Measurements from ENCODE around the gene SH3GL2. TPM values are rescaled to one million over a fixed set of nuclear protein-coding genes. Genes with fewer than 3 reads are reported as not detected.

Gene SH3GL2
- polyA plus RNA-seq = not detected

DNA sequence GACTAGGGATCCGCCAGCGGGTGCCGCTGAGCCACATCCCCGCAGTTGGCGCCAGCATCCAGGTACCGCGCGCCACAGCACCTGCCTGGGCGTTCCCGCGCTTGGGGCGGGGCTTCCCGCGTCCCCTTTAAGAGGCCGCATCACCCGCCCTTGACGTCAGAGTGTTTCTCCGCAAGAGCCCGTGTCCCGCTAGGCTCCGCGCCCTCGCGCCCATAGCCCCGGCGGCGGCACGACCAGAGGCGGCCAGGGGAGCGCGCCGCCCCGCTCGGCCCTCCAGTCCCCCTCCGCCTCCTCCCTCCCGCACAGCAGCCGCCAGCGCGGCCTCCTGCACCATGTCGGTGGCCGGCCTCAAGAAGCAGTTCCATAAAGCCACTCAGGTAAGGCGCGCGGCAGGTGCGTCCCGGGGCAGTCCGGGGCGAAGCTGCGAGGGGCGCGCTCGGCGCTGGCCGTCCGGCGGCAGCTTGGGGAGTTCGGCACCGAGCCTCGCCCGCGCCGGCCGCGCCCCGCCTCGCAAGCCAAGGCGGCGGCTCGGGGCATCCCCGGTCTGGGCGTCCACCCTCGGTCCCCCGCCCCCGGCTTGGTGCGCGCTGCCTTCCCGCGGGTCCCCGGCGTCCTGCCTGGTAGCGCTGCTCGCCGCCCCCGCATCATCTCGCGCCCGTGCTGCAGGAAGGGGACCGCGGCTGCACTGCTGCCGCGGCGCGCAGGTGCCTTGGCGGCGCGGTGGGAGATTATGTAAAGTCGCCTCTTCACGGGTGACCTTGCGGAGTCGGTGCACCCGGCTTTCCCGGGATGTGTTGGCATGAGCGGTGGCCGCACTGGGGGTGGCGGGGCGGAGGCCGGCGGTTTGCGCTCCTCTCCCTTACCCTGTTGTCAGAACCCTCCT lies at the start of gene SH3GL2:
Gene SH3GL2 (plus strand): TSS at position 156 of the 883 bp plus-strand sequence.
- peaks cover 29% of the 10 kb centered on the region for H3K27me3 Mint-ChIP-seq
- no peak within 1 kb of the TSS for H3K27ac Mint-ChIP-seq
- peak within 1 kb of the TSS in 3 of 4 donors; percentile 65 to 88 (median 80) for H3K4me3 Mint-ChIP-seq
- H3K4me1 Mint-ChIP-seq = peaks cover 3 to 4% (median 4%) of the 10 kb centered on the region in 3 donors
- H3K36me3 Mint-ChIP-seq = peaks cover 3% of the 10 kb centered on the region
- H3K9me3 Mint-ChIP-seq = peaks cover 0 to 3% (median 0%) of the 10 kb centered on the region in 3 donors

DNA sequence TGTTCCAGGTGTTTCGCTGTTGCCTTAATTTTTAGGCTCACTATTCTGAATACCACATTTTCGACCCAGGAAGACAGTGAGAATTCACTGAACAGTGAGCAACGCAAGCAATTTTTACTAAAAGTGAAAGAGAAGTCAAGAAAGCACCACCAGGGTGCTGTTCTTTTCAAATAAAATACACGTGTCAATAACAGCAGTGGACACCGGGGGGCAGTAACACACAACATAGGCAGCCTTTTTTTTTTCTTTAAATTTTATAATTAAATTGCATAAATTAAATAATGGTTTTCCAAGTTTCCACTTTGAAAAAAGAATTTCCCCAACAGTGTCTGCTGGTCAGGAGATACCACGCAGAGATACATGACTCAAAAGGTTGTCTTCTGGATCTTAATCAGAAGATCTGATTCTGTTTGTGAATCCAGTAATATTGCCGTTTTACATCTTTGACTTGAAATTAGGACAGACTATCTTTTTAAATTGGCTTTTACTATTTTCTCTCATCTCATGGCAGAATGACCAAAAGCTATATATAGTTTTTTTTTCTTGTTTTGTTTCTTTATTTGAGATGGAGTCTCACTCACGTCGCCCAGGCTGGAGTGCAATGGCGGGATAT lies 47.1 kb upstream of the SH3GL2 start:
- Mint-ChIP-seq H3K9me3 (no peaks in the 10 kb centered on the region), H3K27ac (no peak overlapping the region), H3K36me3 (no peaks in the 10 kb centered on the region), H3K4me3 (no peak overlapping the region), H3K4me1 (no peaks in the 10 kb centered on the region), H3K27me3 (no peaks in the 10 kb centered on the region)

DNA sequence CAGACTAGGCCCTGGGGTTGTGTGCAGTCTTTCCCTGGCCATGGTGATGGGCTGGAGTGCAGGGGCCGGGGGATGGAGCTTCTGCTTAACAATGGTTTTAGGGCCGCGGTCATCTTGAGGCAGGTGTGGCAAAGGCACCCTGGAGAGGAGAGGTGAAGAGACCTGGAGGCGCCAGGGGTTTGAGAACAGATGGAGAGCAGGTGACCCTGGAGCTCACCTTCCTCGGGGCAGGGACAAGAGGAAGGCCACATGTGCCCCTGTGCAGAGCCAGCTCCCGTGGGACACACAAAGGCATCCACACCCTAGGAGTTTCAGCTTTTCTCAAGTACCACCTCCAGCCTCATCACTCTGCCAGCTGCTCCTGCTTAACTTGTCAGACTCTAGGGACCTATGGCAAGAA lies 46.4 kb upstream of the SH3GL2 start:
- H3K36me3 Mint-ChIP-seq = no peaks in the 10 kb centered on the region
- no peaks in the 10 kb centered on the region for H3K9me3 Mint-ChIP-seq
- peak overlapping the region in 1 of 3 donors; percentile 3 for H3K27ac Mint-ChIP-seq
- H3K27me3 Mint-ChIP-seq = no peaks in the 10 kb centered on the region
- no peaks in the 10 kb centered on the region for H3K4me1 Mint-ChIP-seq
- no peak overlapping the region for H3K4me3 Mint-ChIP-seq

DNA sequence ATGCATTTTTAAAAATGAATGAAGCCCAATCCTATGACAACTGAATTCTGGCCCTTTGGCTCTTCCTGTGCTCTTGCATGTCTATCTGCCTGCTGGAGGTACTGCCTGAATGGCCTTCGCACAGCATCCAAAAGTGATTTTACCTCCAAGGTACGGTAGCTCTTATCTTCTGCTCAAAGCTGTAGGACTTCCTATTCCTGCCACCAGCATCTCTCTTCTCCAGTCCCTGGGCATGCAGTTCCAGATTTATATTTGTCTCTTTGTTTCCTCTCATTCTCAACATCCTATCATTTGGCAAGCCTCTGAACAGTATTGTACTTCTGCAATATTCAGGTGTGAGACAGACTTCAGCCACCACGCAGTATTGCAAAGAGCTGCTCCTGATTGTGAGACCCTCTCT lies 43.7 kb upstream of the SH3GL2 start:
- H3K27ac Mint-ChIP-seq = no peak overlapping the region
- no peaks in the 10 kb centered on the region for H3K4me1 Mint-ChIP-seq
- H3K4me3 Mint-ChIP-seq = no peak overlapping the region
- no peaks in the 10 kb centered on the region for H3K27me3 Mint-ChIP-seq
- H3K9me3 Mint-ChIP-seq = no peaks in the 10 kb centered on the region
- no peaks in the 10 kb centered on the region for H3K36me3 Mint-ChIP-seq

DNA sequence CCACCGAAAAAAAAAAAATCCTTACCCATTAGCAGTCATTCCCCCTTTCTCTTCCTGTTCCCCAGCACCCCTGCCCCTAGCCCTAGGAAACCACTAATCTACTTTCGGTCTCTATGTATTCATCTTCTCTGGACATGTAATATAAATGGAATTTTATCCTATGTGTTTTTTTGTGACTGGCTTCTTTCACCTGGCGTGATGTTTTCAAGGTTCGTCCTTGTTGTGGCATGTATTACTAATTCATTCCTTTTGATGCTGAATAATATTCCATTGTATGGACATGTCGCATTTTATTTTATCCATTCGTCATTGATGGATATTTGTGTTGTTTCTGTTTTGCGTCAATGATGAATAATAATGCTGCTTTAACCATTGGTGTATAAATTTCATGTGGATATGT lies 42.8 kb upstream of the SH3GL2 start:
- Mint-ChIP-seq H3K36me3 (no peaks in the 10 kb centered on the region), H3K4me3 (no peak overlapping the region), H3K9me3 (peaks cover 0 to 4% (median 0%) of the 10 kb centered on the region in 3 donors), H3K4me1 (no peaks in the 10 kb centered on the region), H3K27me3 (no peaks in the 10 kb centered on the region), H3K27ac (no peak overlapping the region)

DNA sequence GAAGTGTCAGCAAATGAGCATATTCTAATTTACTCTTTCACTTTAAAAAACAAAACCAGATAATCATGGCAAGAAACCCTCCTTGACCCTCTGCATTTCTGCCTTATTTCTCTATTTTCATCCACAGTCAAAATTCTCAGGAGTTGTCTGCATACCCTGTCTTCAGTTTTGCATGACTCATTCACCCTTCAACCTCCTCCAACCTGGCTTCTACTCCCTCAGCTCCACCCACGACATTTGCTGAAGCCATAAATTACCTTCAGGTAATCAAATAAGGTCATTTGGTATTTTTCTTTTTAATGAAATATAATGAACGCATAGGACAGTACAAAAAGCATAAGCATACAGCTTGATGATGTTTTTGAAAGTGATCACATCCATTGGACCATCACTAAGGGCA lies 27.8 kb upstream of the SH3GL2 start:
- Mint-ChIP-seq H3K27me3 (no peaks in the 10 kb centered on the region), H3K4me3 (no peak overlapping the region), H3K4me1 (no peaks in the 10 kb centered on the region), H3K27ac (no peak overlapping the region), H3K9me3 (peaks cover 2 to 11% (median 9%) of the 10 kb centered on the region in 3 donors), H3K36me3 (no peaks in the 10 kb centered on the region)

DNA sequence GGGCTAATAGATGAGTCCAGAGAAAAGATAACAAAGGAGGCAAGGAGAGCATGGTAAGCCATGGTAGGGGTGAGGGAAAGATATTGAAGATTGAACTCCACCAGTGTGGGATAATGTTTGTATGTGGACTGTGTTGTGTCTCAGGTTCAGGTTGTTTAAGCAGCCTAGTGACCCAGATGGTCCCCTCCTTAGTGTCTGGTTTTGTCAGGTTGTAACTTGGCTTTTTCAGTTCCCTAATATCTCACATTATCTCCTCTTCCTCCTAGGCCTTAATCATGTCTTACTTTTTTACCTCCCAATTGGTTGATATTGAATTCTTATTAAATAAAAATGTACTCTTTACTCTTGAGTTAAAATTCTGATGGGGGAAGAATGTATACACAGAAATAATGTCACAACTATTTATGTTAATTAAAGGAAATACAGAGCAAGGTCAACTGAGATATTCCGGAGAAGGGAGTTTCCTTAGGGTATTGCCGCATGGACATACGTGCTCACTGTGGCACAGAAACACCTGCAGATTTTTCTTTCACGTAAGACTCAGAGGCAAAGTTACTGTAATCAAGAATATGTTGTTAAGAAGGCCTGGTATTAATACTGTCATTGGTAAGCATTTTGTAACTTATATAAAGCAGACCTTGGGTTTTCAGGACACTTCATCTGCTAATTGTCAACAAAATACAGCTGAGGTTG lies 23.4 kb upstream of the SH3GL2 start:
- H3K4me3 Mint-ChIP-seq = no peak overlapping the region
- no peaks in the 10 kb centered on the region for H3K36me3 Mint-ChIP-seq
- no peaks in the 10 kb centered on the region for H3K27me3 Mint-ChIP-seq
- H3K27ac Mint-ChIP-seq = no peak overlapping the region
- H3K4me1 Mint-ChIP-seq = no peaks in the 10 kb centered on the region
- peaks cover 2 to 4% (median 3%) of the 10 kb centered on the region in 3 donors for H3K9me3 Mint-ChIP-seq

DNA sequence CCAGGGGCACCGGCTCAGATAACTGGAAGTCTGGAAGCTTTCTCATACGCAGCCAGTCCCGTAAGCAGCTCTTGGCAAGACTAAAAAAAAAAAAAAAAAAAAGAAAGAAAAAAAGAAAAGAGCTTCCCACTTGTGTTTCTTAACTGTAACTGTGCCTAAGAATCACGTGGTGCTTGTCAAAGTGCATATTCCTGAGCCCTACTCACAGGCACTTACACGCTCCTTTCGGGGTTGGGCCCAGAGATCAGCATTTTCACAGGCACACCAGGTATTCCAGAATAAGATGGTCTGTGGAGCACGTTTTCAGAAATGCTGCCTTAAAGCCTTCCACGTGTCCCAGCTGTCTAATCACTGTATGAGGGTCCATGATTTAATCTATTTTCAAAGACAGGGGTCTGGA lies 22.6 kb upstream of the SH3GL2 start:
- H3K9me3 Mint-ChIP-seq = peaks cover under 1 to 4% (median 2%) of the 10 kb centered on the region in 3 donors
- no peak overlapping the region for H3K4me3 Mint-ChIP-seq
- H3K27me3 Mint-ChIP-seq = no peaks in the 10 kb centered on the region
- H3K27ac Mint-ChIP-seq = peak overlapping the region in 2 of 3 donors; percentile 50 to 64
- no peaks in the 10 kb centered on the region for H3K4me1 Mint-ChIP-seq
- H3K36me3 Mint-ChIP-seq = no peaks in the 10 kb centered on the region

DNA sequence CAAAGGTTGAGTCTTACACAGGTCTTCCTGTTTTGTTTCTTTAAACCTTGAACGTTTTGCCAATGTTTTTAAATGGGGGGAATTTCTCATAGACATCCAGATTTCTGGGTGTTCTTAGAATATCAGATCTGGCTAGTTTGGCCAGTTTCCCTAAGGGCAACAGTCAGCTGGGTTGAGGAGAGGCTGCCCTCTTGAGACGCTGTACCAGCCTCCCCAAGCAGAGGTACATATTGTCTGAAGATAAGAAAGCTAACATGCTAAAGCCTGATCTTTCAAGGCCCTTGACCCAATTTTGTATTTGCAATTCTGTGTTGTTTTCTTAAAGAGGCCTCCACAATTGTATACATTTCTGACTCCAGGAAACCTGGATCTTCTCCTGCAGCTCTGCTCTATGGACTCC lies 21.9 kb upstream of the SH3GL2 start:
- H3K36me3 Mint-ChIP-seq = no peaks in the 10 kb centered on the region

DNA sequence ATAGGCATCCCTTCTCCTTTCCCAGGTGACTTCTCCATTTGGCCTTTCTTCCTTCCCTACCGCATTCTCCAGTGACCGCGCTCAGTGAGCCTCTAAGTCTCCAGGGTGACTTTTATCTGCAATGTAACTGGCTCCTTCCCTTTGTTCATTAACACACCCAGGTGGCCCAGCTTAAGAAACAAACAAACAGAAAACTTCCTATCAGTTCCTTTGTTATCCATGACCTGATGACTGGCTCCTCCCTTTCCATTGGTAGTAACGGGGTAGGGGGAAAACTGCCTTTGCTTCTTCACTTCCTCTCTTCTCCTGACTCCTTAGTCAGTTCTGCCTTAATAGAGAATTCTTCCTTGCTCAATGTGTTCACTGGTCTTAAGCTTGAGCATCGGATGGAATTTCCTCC lies 7.0 kb upstream of the SH3GL2 start:
- peaks cover 0 to 1% (median 0%) of the 10 kb centered on the region in 3 donors for H3K4me1 Mint-ChIP-seq
- no peaks in the 10 kb centered on the region for H3K9me3 Mint-ChIP-seq
- no peak overlapping the region for H3K4me3 Mint-ChIP-seq
- peaks cover 3% of the 10 kb centered on the region for H3K27me3 Mint-ChIP-seq
- H3K36me3 Mint-ChIP-seq = peaks cover 2% of the 10 kb centered on the region
- no peak overlapping the region for H3K27ac Mint-ChIP-seq

More for the DNA sequence above, 21.9 kb upstream of the SH3GL2 start:
- no peaks in the 10 kb centered on the region for H3K27me3 Mint-ChIP-seq
- peaks cover 0 to 4% (median 2%) of the 10 kb centered on the region in 3 donors for H3K9me3 Mint-ChIP-seq
- no peak overlapping the region for H3K4me3 Mint-ChIP-seq
- no peaks in the 10 kb centered on the region for H3K4me1 Mint-ChIP-seq
- peak overlapping the region in 1 of 3 donors; percentile 50 for H3K27ac Mint-ChIP-seq

DNA sequence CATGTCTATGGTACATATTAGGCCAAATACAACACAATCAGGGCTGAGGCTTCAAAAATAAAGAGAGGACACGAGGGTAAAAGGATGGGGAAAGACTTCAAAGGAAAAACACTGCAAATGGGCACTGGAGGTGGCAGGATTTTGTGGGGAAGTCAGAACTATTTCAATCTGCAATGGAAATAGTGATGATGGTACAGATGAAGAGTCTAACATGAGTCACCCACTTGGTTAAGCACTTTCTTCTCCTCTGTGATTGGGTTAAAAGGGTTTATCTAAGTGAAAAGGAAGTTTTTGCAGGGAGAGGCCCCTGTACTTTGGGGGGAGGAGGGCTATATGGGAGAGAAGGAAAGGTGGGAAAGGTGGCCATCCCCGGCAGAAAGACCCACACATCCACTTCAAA lies 4.5 kb upstream of the SH3GL2 start:
- Mint-ChIP-seq H3K27ac (no peak overlapping the region), H3K36me3 (peaks cover 2% of the 10 kb centered on the region), H3K27me3 (peaks cover 16% of the 10 kb centered on the region), H3K9me3 (peaks cover 0 to 3% (median 0%) of the 10 kb centered on the region in 3 donors), H3K4me3 (no peak overlapping the region), H3K4me1 (peaks cover 1 to 4% (median 3%) of the 10 kb centered on the region in 3 donors)

DNA sequence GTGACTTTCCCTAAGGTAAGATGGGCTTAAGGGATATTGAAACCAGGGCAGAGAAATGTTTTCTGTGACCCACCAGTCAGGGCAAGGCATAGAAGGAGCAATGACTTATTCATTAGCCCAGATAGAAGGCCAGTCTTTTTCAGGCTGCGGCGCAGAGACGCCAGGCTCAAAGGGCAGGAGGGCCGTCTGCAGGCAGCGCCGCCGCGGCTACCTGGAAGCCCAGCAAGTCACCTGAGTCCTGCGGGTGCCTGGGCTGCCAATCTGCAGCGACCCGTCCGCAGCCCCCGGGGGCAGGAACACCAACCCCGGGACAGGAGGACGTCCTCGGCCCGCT lies 322 bp upstream of the SH3GL2 start:
- Mint-ChIP-seq H3K4me3 (peak overlapping the region in 2 of 4 donors; percentile 20 to 80), H3K27ac (no peak overlapping the region), H3K9me3 (peaks cover 0 to 3% (median 0%) of the 10 kb centered on the region in 3 donors), H3K36me3 (peaks cover 2% of the 10 kb centered on the region), H3K4me1 (peaks cover 3 to 5% (median 4%) of the 10 kb centered on the region in 3 donors), H3K27me3 (peaks cover 29% of the 10 kb centered on the region)

DNA sequence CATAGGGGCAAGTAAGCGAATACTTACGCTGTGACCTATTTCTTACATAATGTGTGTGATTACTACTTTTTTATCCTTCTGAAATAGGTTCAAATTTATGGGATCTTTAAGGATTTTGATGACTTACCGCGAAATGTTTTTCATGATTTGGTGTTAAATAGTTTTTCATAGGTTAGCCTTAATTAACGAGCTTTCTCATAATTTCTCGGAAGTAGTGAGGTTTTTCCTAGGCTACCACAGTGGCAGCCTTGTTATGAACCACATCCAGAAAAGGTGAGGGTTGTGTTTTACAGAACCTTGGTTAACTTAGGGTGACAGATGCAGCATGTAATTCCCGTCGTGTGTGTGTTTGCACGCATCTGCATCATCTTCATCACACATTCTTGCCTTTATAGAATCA lies 1.3 kb downstream of the SH3GL2 start:
- Mint-ChIP-seq H3K4me1 (peaks cover 3 to 4% (median 3%) of the 10 kb centered on the region in 3 donors), H3K27ac (no peak overlapping the region), H3K36me3 (peaks cover 1% of the 10 kb centered on the region), H3K4me3 (peak overlapping the region in 2 of 4 donors; percentile 0 to 45), H3K27me3 (peaks cover 29% of the 10 kb centered on the region), H3K9me3 (peaks cover 0 to 3% (median 0%) of the 10 kb centered on the region in 3 donors)

DNA sequence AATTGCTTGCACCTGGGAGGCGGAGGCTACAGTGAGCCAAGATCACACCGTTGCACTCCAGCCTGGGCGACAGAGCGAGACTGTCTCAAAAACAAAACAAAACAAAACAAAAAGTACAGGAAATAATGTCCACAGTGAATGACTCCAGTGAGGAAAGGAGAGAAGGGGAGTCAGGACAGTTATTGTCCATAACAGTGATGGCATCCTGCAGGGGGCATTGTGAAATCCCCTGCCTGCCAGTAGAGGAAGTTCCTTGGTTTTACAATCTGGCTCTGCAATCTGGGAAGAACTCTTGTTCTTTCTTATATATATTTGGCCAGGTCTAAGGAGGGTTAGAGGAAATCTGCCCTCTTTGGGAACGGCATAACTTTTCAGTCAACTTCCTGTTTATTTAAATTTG lies 8.2 kb downstream of the SH3GL2 start:
- Mint-ChIP-seq H3K4me1 (no peaks in the 10 kb centered on the region), H3K4me3 (no peak overlapping the region), H3K27me3 (peaks cover 1% of the 10 kb centered on the region), H3K36me3 (peaks cover 1% of the 10 kb centered on the region), H3K9me3 (peaks cover 0 to 4% (median 0%) of the 10 kb centered on the region in 3 donors), H3K27ac (no peak overlapping the region)

DNA sequence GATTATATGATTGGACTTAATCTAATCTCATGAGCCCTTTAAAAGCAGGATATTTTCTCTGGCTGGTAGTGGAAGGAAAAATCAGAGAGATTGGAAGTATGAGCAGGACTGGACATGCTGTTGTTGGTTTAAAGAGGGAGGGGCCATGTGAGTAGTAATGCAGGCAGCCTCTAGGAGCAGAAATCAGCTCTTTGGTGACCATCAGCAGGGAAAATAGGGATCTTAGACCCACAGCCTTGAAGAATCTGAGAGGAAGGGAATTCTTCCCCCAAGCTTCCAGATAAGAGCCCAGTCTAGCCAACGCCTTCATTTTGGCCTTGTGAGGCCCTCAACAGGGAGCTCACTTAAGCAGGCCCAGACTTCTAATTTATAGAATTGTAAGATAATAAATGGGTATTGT lies 9.5 kb downstream of the SH3GL2 start:
- Mint-ChIP-seq H3K9me3 (peaks cover 0 to 4% (median 0%) of the 10 kb centered on the region in 3 donors), H3K4me3 (no peak overlapping the region), H3K27me3 (peaks cover 1% of the 10 kb centered on the region), H3K4me1 (no peaks in the 10 kb centered on the region), H3K36me3 (peaks cover 1% of the 10 kb centered on the region), H3K27ac (no peak overlapping the region)

All from IgD-negative memory B cell (primary cell).